ENCODE data around the gene POLR2B. TPM values are rescaled to one million over a fixed set of nuclear protein-coding genes. Genes with fewer than 3 reads are reported as not detected.

POLR2B gene
- total and polyA plus RNA-seq, 9 donors: 31.8 to 79.4 (median 62.3) TPM

- no peak for DNase-seq
- Histone ChIP-seq H3K4me1 (ENCODE audit: insufficient read depth) (peaks cover 11% of the 10 kb centered on the region), H3K36me3 (no peaks in the 10 kb centered on the region), H3K27ac (no peak overlapping the region), H3K27me3 (no peaks in the 10 kb centered on the region), H3K4me3 (no peak overlapping the region), H3K9me3 (no peaks in the 10 kb centered on the region)
- 0 to 87% (median 40%) methylated on average over 1 of the region's 1 CpG for WGBS, 3 donors
- TF ChIP-seq CTCF (IDR thresholded peaks at IDR 0.05): no peak
- TF ChIP-seq POLR2A (IDR thresholded peaks at IDR 0.05): no peak
- no peak for TF ChIP-seq EP300 (IDR thresholded peaks at IDR 0.05)
- intact Hi-C loops (cut with DNase I): loop anchor here in 2 of 4 donors (10.0 kb wide), 2 partner anchors 66 to 116 kb away; partner anchors contain the start of gene IGFBP7 (in 2 of the 2)
These were observed 70.1 kb downstream of the POLR2B start for GRCh38 chr4:57048590-57049304.

- Histone ChIP-seq H3K27me3 (no peaks in the 10 kb centered on the region), H3K4me1 (ENCODE audit: insufficient read depth) (peaks cover 3% of the 10 kb centered on the region), H3K4me3 (no peak overlapping the region), H3K27ac (no peak overlapping the region), H3K36me3 (no peaks in the 10 kb centered on the region), H3K9me3 (no peaks in the 10 kb centered on the region)
- no peak for DNase-seq
- 73 to 87% (median 84%) methylated on average over 3 of the region's 3 CpGs for WGBS, 3 donors
- no peak for TF ChIP-seq POLR2A (IDR thresholded peaks at IDR 0.05)
- TF ChIP-seq EP300 (IDR thresholded peaks at IDR 0.05): no peak
- no peak for TF ChIP-seq CTCF (IDR thresholded peaks at IDR 0.05)
- intact Hi-C loops (cut with DNase I): no loop called here
These were observed 72.4 kb downstream of the POLR2B start for GRCh38 chr4:57051095-57051494.

GRCh38 chr4:57051524-57051923 is 72.8 kb downstream of the POLR2B start:
- TF ChIP-seq CTCF (IDR thresholded peaks at IDR 0.05) (no peak), EP300 (IDR thresholded peaks at IDR 0.05) (no peak), POLR2A (IDR thresholded peaks at IDR 0.05) (no peak)
- Histone ChIP-seq H3K9me3 (no peaks in the 10 kb centered on the region), H3K4me1 (ENCODE audit: insufficient read depth) (peaks cover 3% of the 10 kb centered on the region), H3K27ac (no peak overlapping the region), H3K36me3 (no peaks in the 10 kb centered on the region), H3K4me3 (no peak overlapping the region), H3K27me3 (no peaks in the 10 kb centered on the region)
- WGBS, 3 donors: 88 to 94% (median 92%) methylated on average over 2 of the region's 2 CpGs
- intact Hi-C loops (cut with DNase I): no loop called here
- no peak for DNase-seq

- Histone ChIP-seq H3K27me3 (no peaks in the 10 kb centered on the region), H3K4me1 (ENCODE audit: insufficient read depth) (peaks cover 8% of the 10 kb centered on the region), H3K9me3 (no peaks in the 10 kb centered on the region), H3K36me3 (no peaks in the 10 kb centered on the region), H3K4me3 (no peak overlapping the region), H3K27ac (no peak overlapping the region)
- no peak for DNase-seq
- WGBS, 3 donors: 36 to 48% (median 43%) methylated on average over 5 of the region's 5 CpGs
- intact Hi-C loops (cut with DNase I): no loop called here
- TF ChIP-seq CTCF (IDR thresholded peaks at IDR 0.05) (no peak), POLR2A (IDR thresholded peaks at IDR 0.05) (no peak), EP300 (IDR thresholded peaks at IDR 0.05) (no peak)
These were observed 74.8 kb downstream of the POLR2B start for GRCh38 chr4:57053508-57053907.
